ENCODE measurements around the gene PRRT1. TPM values are rescaled to one million over a fixed set of nuclear protein-coding genes. Genes with fewer than 3 reads are reported as not detected.

Gene PRRT1
- total RNA-seq, 1 experiment from 2014 or later, result 0.37 TPM

- DNase-seq (ENCODE audit: low read depth), result peak; percentile 98
Measured at GRCh38 chr6:32127717-32128592, 23.8 kb downstream of the PRRT1 start, which contains the start of gene ATF6B. TSS of gene ATF6B (minus strand) at chr6:32128246. CDS start at chr6:32128207, 39 bp downstream.

GRCh38 chr6:32127409-32127716 lies 24.4 kb downstream of the PRRT1 start:
- no peak for DNase-seq (ENCODE audit: low read depth)

GRCh38 chr6:32126880-32127279 lies 24.9 kb downstream of the PRRT1 start:
- DNase-seq (ENCODE audit: low read depth), result no peak

GRCh38 chr6:32123681-32124080 lies 28.1 kb downstream of the PRRT1 start:
- DNase-seq (ENCODE audit: low read depth), result no peak

- no peak for DNase-seq (ENCODE audit: low read depth)
Measured at GRCh38 chr6:32120573-32121059, 31.1 kb downstream of the PRRT1 start.

- DNase-seq (ENCODE audit: low read depth), result peak; percentile 70
Measured at GRCh38 chr6:32118782-32119628, 32.7 kb downstream of the PRRT1 start.

GRCh38 chr6:32117461-32117860 lies 34.3 kb downstream of the PRRT1 start:
- DNase-seq (ENCODE audit: low read depth), result no peak

GRCh38 chr6:32116674-32117073 lies 35.1 kb downstream of the PRRT1 start:
- no peak for DNase-seq (ENCODE audit: low read depth)

- DNase-seq (ENCODE audit: low read depth), result no peak
Measured at GRCh38 chr6:32115623-32116022, 36.1 kb downstream of the PRRT1 start.

GRCh38 chr6:32114796-32115195 lies 36.9 kb downstream of the PRRT1 start:
- DNase-seq (ENCODE audit: low read depth), result peak; percentile 80

- peak; percentile 79 for DNase-seq (ENCODE audit: low read depth)
Measured at GRCh38 chr6:32113386-32114352, 38.1 kb downstream of the PRRT1 start.

GRCh38 chr6:32112431-32112980 lies 39.2 kb downstream of the PRRT1 start:
- DNase-seq (ENCODE audit: low read depth), result no peak

GRCh38 chr6:32111424-32112066 lies 40.2 kb downstream of the PRRT1 start:
- DNase-seq (ENCODE audit: low read depth), result no peak

GRCh38 chr6:32110632-32111031 lies 41.1 kb downstream of the PRRT1 start:
- DNase-seq (ENCODE audit: low read depth), result no peak

- no peak for DNase-seq (ENCODE audit: low read depth)
Measured at GRCh38 chr6:32109765-32110160, 42.0 kb downstream of the PRRT1 start.

- no peak for DNase-seq (ENCODE audit: low read depth)
Measured at GRCh38 chr6:32109114-32109764, 42.5 kb downstream of the PRRT1 start, which contains the start of gene TNXB. TSS of gene TNXB (minus strand) at chr6:32109338. CDS start at chr6:32098198, 11,140 bp downstream.

GRCh38 chr6:32108727-32109113 lies 43.0 kb downstream of the PRRT1 start:
- DNase-seq (ENCODE audit: low read depth), result no peak

- DNase-seq (ENCODE audit: low read depth), result no peak
Measured at GRCh38 chr6:32108094-32108627, 43.6 kb downstream of the PRRT1 start.

- peak; percentile 49 for DNase-seq (ENCODE audit: low read depth)
Measured at GRCh38 chr6:32107406-32107805, 44.3 kb downstream of the PRRT1 start.
